Upper lobe of left lung (tissue), 6 donors: ENCODE measurements around the gene HEPHL1. TPM values are rescaled to one million over a fixed set of nuclear protein-coding genes. Genes with fewer than 3 reads are reported as not detected.

Experiments
- ATAC-seq, 2 donors: fragments of 200-7000 bp; cut with Tn5 transposase; one replicate each; pipeline ENCODE4 v1.9.1; 2022; ENCODE audit warnings: mild to moderate bottlenecking in 2 of 2, moderate library complexity in 2 of 2; ENCODE audit not compliant: low FRiP score in 2 of 2
- DNase-seq, 2 donors: peaks; one replicate each; pipeline ENCODE4 v3.0.0-alpha.2; 2019 to 2020
- H3K27ac ChIP-seq, 4 donors: fragments of 200-600 bp; sonication (generic); one replicate each; pipeline ENCODE4 v1.5.1; 2016 to 2019
- H3K27me3 ChIP-seq, 4 donors: fragments of 200-600 bp; sonication (generic); one replicate each; pipeline ENCODE4 v1.5.1; 2017 to 2019
- H3K36me3 ChIP-seq, 4 donors: fragments of 200-600 bp; sonication (generic); one replicate each; pipeline ENCODE4 v1.5.1; 2016 to 2019
- H3K4me1 ChIP-seq, 4 donors: fragments of 200-600 bp; sonication (generic); one replicate each; pipeline ENCODE4 v1.5.1; 2018 to 2019
- H3K4me3 ChIP-seq, 4 donors: fragments of 200-600 bp; sonication (generic); one replicate each; pipeline ENCODE4 v1.5.1; 2017 to 2019; ENCODE audit warnings: mild to moderate bottlenecking in 2 of 4, moderate library complexity in 1 of 4
- H3K9me3 ChIP-seq, 4 donors: fragments of 200-600 bp; sonication (generic); one replicate each; pipeline ENCODE4 v1.5.1; 2018 to 2019
- EP300 ChIP-seq, 4 donors: sonication (generic); formaldehyde crosslinking; IDR thresholded peaks; one replicate each; pipeline ENCODE4 v1.5.1; 2017; ENCODE audit warnings: antibody characterized with exemption in 4 of 4, control low read depth in 2 of 4
- POLR2A ChIP-seq, 4 donors: fragments of 450-650 bp; IDR thresholded peaks; one replicate each; pipeline ENCODE4 v1.5.1; 2016 to 2017; ENCODE audit warnings: antibody characterized with exemption in 4 of 4, mild to moderate bottlenecking in 2 of 4
- POLR2AphosphoS5 ChIP-seq, 2 donors: sonication (generic); formaldehyde crosslinking; IDR thresholded peaks; one replicate each; pipeline ENCODE4 v1.5.1; 2017; ENCODE audit warnings: antibody characterized with exemption in 2 of 2
- WGBS, 2 donors: methylation state at CpG; one replicate each; pipeline ENCODE4 v1.1.5; 2017 to 2018; 5-methylcytosine and 5-hydroxymethylcytosine counted together
- total RNA-seq, 6 donors: library from RNA; depleted of rRNA in 4 of 6; stranded (reverse); fragments of >200 nt in 4 of 6; gene quantifications; one replicate each; pipeline versions ENCODE4 v1.1.0 to v1.2.1, GENCODE V29; 2016 to 2021
- TF ChIP-seq, protein P1 (sequence below), 6 experiments: fragments of 450-650 bp in 4 of 6; fragments of 200-600 bp in 2 of 6; sonication (generic) in 2 of 6; IDR thresholded peaks; one replicate each; pipeline ENCODE4 v1.5.1; 2016 to 2019; ENCODE audit warnings: antibody characterized with exemption in 6 of 6
- donor health status: DM: no; HTN: no; CAD: no; lungs with moderate emphysema.
- donor health status: DM: no; HTN: yes; CAD: no; lungs with severe emphysema.

Gene HEPHL1
- total RNA-seq, 6 donors from 2014 or later = not detected

- Histone ChIP-seq H3K4me1 (peaks cover 49 to 78% (median 51%) of the 10 kb centered on the region in 4 donors), H3K27ac (peak overlapping the region in 1 of 4 donors; percentile 92), H3K9me3 (no peaks in the 10 kb centered on the region), H3K4me3 (no peak overlapping the region), H3K36me3 (no peaks in the 10 kb centered on the region), H3K27me3 (no peaks in the 10 kb centered on the region)
- ATAC-seq (no peak), DNase-seq (no peak)
- TF ChIP-seq EP300 (IDR thresholded peaks at IDR 0.05) = no peak
- TF ChIP-seq, protein P1, sequence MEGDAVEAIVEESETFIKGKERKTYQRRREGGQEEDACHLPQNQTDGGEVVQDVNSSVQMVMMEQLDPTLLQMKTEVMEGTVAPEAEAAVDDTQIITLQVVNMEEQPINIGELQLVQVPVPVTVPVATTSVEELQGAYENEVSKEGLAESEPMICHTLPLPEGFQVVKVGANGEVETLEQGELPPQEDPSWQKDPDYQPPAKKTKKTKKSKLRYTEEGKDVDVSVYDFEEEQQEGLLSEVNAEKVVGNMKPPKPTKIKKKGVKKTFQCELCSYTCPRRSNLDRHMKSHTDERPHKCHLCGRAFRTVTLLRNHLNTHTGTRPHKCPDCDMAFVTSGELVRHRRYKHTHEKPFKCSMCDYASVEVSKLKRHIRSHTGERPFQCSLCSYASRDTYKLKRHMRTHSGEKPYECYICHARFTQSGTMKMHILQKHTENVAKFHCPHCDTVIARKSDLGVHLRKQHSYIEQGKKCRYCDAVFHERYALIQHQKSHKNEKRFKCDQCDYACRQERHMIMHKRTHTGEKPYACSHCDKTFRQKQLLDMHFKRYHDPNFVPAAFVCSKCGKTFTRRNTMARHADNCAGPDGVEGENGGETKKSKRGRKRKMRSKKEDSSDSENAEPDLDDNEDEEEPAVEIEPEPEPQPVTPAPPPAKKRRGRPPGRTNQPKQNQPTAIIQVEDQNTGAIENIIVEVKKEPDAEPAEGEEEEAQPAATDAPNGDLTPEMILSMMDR (IDR thresholded peaks at IDR 0.05) = no peak
- peak in 1 of 2 donors; percentile 12 for TF ChIP-seq POLR2AphosphoS5 (IDR thresholded peaks at IDR 0.05)
- 58 to 77% methylated on average over 5 of the region's 5 CpGs for WGBS, 2 donors
Observed at GRCh38 chr11:94132152-94132558, 111.0 kb downstream of the HEPHL1 start.

DNA sequence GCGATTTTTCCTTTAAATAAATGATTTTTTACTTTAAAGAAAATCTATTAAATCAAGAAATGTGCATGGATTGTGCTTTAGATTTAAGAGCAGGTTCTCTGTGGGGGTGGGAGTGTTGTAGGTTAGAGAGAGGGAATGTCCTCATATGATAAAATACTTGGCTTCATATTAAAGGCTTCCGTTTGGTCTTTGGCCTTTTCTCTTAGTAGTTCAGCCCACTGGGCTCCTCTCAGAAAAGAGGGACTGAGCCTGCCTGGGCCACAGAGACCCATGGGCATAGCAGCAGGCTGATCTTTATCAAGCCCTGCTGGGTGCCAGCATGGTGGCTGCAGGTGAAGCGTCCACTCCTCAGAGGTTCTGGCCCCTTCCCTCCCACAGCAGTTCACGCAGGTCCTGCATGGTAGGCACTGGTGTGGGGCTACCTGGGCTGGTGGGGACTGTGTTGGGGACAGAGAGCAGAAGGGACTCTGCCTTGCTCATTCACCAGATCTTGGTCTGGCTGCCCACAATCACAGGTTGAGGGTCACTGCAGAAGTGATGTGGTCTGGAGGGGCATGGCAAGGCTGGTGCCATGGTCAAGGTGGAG is 111.8 kb downstream of the HEPHL1 start:
- Histone ChIP-seq H3K27me3 (no peaks in the 10 kb centered on the region), H3K27ac (peak overlapping the region in 1 of 4 donors; percentile 12), H3K9me3 (no peaks in the 10 kb centered on the region), H3K4me3 (no peak overlapping the region), H3K36me3 (no peaks in the 10 kb centered on the region), H3K4me1 (peaks cover 45 to 74% (median 48%) of the 10 kb centered on the region in 4 donors)
- no peak for ATAC-seq
- DNase-seq = no peak
- 92 to 94% methylated on average over 3 to 4 of the region's 4 CpGs for WGBS, 2 donors
- TF ChIP-seq EP300 (IDR thresholded peaks at IDR 0.05) (no peak), POLR2AphosphoS5 (IDR thresholded peaks at IDR 0.05) (no peak), POLR2A (IDR thresholded peaks at IDR 0.05) (no peak)
- TF ChIP-seq, protein P1 (IDR thresholded peaks at IDR 0.05) = no peak

DNA sequence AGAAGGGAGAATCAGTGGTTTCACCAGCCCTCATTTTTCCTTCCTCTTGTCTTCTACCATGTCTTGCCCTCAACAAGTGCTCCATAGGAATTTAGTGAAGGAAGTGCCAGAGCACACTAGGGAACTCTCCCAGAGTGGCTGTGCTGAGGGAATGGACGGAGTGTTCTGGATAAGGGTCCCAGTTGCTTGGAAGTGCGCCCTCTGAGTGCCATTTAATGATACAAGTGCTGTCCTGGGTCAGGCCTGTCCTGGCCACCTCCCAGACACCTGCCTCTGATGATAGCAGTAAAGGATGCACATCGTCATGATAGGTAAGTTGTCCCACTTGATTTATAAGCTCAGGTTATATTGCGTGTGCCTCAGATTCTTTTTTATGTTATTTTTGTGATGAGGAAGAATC is 112.6 kb downstream of the HEPHL1 start:
- Histone ChIP-seq H3K4me1 (peaks cover 43 to 68% (median 47%) of the 10 kb centered on the region in 4 donors), H3K36me3 (no peaks in the 10 kb centered on the region), H3K4me3 (no peak overlapping the region), H3K9me3 (no peaks in the 10 kb centered on the region), H3K27me3 (no peaks in the 10 kb centered on the region), H3K27ac (peak overlapping the region in 1 of 4 donors; percentile 76)
- 87 to 96% methylated on average over 4 of the region's 4 CpGs for WGBS, 2 donors
- ATAC-seq (no peak), DNase-seq (no peak)
- TF ChIP-seq, protein P1 (IDR thresholded peaks at IDR 0.05) = no peak
- TF ChIP-seq POLR2AphosphoS5 (IDR thresholded peaks at IDR 0.05) (no peak), EP300 (IDR thresholded peaks at IDR 0.05) (no peak)

- no peak overlapping the region for H3K4me3 ChIP-seq
Observed at GRCh38 chr11:94134651-94135512, 113.7 kb downstream of the HEPHL1 start.

More at GRCh38 chr11:94134651-94135512, 113.7 kb downstream of the HEPHL1 start:
- no peaks in the 10 kb centered on the region for H3K27me3 ChIP-seq
- TF ChIP-seq EP300 (IDR thresholded peaks at IDR 0.05) (no peak), POLR2AphosphoS5 (IDR thresholded peaks at IDR 0.05) (no peak), POLR2A (IDR thresholded peaks at IDR 0.05) (no peak)
- TF ChIP-seq, protein P1 (IDR thresholded peaks at IDR 0.05) = no peak
- H3K4me1 ChIP-seq = peaks cover 40 to 63% (median 46%) of the 10 kb centered on the region in 4 donors
- ATAC-seq (peak in 1 of 2 donors; percentile 85), DNase-seq (peak in 1 of 2 donors; percentile 58)
- whole genome bisulfite sequencing, 2 donors = 63 to 83% methylated on average over 5 to 10 of the region's 10 CpGs
- H3K36me3 ChIP-seq = no peaks in the 10 kb centered on the region
- peak overlapping the region; percentile 62 to 81 (median 74) for H3K27ac ChIP-seq
- no peaks in the 10 kb centered on the region for H3K9me3 ChIP-seq
